Measurements from ENCODE around the gene CEBPB. TPM values are rescaled to one million over a fixed set of nuclear protein-coding genes. Genes with fewer than 3 reads are reported as not detected.

CEBPB gene
- total RNA-seq, 1 donor from 2014 or later, result 118 TPM

- no peak for DNase-seq (ENCODE audit: low read depth)
- Histone ChIP-seq H3K4me3 (ENCODE audit: low read depth, low read length) (no peak overlapping the region), H3K36me3 (ENCODE audit: control insufficient read depth, insufficient read depth, low read length) (peaks cover 26% of the 10 kb centered on the region), H3K27me3 (ENCODE audit: control insufficient read depth, insufficient read depth, low read length) (no peaks in the 10 kb centered on the region)
- no peak for FAIRE-seq
- TF ChIP-seq, protein P1, sequence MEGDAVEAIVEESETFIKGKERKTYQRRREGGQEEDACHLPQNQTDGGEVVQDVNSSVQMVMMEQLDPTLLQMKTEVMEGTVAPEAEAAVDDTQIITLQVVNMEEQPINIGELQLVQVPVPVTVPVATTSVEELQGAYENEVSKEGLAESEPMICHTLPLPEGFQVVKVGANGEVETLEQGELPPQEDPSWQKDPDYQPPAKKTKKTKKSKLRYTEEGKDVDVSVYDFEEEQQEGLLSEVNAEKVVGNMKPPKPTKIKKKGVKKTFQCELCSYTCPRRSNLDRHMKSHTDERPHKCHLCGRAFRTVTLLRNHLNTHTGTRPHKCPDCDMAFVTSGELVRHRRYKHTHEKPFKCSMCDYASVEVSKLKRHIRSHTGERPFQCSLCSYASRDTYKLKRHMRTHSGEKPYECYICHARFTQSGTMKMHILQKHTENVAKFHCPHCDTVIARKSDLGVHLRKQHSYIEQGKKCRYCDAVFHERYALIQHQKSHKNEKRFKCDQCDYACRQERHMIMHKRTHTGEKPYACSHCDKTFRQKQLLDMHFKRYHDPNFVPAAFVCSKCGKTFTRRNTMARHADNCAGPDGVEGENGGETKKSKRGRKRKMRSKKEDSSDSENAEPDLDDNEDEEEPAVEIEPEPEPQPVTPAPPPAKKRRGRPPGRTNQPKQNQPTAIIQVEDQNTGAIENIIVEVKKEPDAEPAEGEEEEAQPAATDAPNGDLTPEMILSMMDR (IDR thresholded peaks at IDR 0.05; ENCODE audit: insufficient read depth, low read length, severe bottlenecking), result no peak
Observed at GRCh38 chr20:50145566-50145965, 45.1 kb upstream of the CEBPB start.

- TF ChIP-seq, protein P1 (IDR thresholded peaks at IDR 0.05; ENCODE audit: insufficient read depth, low read length, severe bottlenecking), result no peak
- no peak for FAIRE-seq
- no peak for DNase-seq (ENCODE audit: low read depth)
- Histone ChIP-seq H3K36me3 (ENCODE audit: control insufficient read depth, insufficient read depth, low read length) (peaks cover 26% of the 10 kb centered on the region), H3K4me3 (ENCODE audit: low read depth, low read length) (no peak overlapping the region), H3K27me3 (ENCODE audit: control insufficient read depth, insufficient read depth, low read length) (no peaks in the 10 kb centered on the region)
Observed at GRCh38 chr20:50146214-50146613, 44.4 kb upstream of the CEBPB start.

GRCh38 chr20:50146732-50147662 is 43.6 kb upstream of the CEBPB start:
- TF ChIP-seq, protein P1 (IDR thresholded peaks at IDR 0.05; ENCODE audit: insufficient read depth, low read length, severe bottlenecking), result no peak
- FAIRE-seq, result no peak
- H3K36me3 ChIP-seq (ENCODE audit: control insufficient read depth, insufficient read depth, low read length), result peaks cover 26% of the 10 kb centered on the region
- no peak overlapping the region for H3K4me3 ChIP-seq (ENCODE audit: low read depth, low read length)
- DNase-seq (ENCODE audit: low read depth), result peak; percentile 94
- H3K27me3 ChIP-seq (ENCODE audit: control insufficient read depth, insufficient read depth, low read length), result no peaks in the 10 kb centered on the region

DNA sequence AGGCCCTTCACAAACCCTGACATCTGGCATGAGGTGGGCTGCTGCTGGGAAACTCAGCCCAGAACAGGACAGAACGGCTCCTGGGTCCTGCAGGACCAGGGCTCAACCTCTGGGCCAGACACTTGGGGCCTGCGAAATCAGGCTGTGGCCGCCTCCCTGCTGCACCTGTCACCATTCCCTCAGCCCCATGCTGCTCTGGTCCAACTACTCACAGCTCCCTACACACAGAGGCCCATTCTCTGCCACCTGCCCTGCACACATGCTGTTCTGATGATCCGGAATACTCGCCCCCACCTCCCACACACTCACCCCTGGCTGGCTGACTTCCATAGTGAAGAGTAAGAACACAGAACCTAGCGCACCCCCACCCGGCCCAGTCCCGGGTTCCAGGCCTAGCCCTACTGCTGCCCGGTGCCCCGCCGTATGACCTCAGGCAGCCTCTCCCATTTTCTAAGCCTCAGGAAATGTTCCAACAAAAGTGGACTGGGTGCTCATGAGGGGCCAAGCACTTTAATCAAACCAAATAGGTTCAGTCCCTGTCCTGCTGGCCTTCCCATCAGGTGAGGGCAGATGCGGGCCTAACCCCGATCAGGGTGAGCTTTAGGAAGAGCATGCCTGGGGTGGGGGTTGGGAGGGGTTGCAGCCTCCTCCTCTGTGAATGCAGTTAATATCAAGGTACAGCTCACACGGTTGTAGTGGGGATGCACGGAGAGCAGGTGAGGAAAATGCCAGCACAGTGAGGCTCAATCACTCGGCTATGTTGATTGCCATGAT is 41.0 kb upstream of the CEBPB start:
- DNase-seq (ENCODE audit: low read depth) (no peak), FAIRE-seq (no peak)
- Histone ChIP-seq H3K4me3 (ENCODE audit: low read depth, low read length) (no peak overlapping the region), H3K36me3 (ENCODE audit: control insufficient read depth, insufficient read depth, low read length) (peaks cover 16% of the 10 kb centered on the region), H3K27me3 (ENCODE audit: control insufficient read depth, insufficient read depth, low read length) (no peaks in the 10 kb centered on the region)
- TF ChIP-seq, protein P1 (IDR thresholded peaks at IDR 0.05; ENCODE audit: insufficient read depth, low read length, severe bottlenecking), result no peak

DNA sequence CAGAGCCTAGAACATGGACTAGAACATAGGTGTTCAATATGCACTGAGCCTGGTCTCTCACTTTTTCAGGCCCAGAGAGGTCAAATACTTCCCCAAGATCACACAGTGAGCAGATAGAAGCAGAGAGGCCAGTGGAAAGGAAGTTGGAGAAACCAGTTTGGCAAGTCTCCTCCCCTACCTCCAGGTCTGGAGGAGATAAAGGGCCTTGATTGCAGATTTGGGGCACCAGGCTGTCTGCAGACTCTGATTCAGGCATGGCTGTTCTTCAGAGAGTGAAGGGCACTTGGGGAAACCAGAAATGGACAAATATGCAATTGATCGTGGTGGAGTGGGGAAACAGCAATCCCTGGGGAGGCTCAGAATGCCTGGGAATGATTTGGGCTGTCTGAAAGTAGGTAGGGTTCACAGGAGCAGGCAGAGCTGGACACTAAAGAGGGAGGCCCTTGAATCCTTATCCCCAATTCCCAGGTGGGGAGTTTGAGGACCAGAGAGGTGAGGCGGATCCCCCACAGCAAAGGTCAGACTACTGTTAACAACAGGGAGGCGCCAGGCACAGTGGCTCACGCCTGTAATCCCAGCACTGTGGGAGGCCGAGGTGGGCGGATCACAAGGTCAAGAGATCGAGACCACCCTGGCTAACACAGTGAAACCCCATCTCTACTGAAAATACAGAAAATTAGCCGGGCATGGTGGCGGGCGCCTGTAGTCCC is 39.4 kb upstream of the CEBPB start:
- Histone ChIP-seq H3K4me3 (ENCODE audit: low read depth, low read length) (no peak overlapping the region), H3K36me3 (ENCODE audit: control insufficient read depth, insufficient read depth, low read length) (peaks cover 14% of the 10 kb centered on the region), H3K27me3 (ENCODE audit: control insufficient read depth, insufficient read depth, low read length) (no peaks in the 10 kb centered on the region)
- TF ChIP-seq, protein P1 (IDR thresholded peaks at IDR 0.05; ENCODE audit: insufficient read depth, low read length, severe bottlenecking), result no peak
- DNase-seq (ENCODE audit: low read depth) (peak; percentile 83), FAIRE-seq (no peak)
